HepG2 (cell line): ENCODE results near the gene GRAMD4. TPM values are rescaled to one million over a fixed set of nuclear protein-coding genes. Genes with fewer than 3 reads are reported as not detected.

ENCODE experiments used
- AKAP8 ChIP-seq: sonication (generic); formaldehyde crosslinking; IDR thresholded peaks from 2 replicates; pipeline ENCODE4 v1.5.1; 2020; ENCODE audit warnings: mild to moderate bottlenecking, missing genetic modification reagents
- HHEX ChIP-seq: IDR thresholded peaks from 2 replicates; pipeline ENCODE4 v1.6.1; 2016; ENCODE audit warnings: control low read depth
- NFAT5 ChIP-seq: sonication (generic); formaldehyde crosslinking; IDR thresholded peaks from 2 replicates; pipeline ENCODE4 v1.4.0; 2020; ENCODE audit warnings: missing genetic modification reagents
- PITX1 ChIP-seq: sonication (generic); formaldehyde crosslinking; IDR thresholded peaks from 2 replicates; pipeline ENCODE4 v1.5.1; 2020; ENCODE audit warnings: mild to moderate bottlenecking, missing genetic modification reagents
- PLRG1 ChIP-seq: fragments of 450-650 bp; conservative IDR thresholded peaks from 2 replicates; pipeline ENCODE4 v1.6.1; 2016
- RFXANK ChIP-seq: IDR thresholded peaks from 2 replicates; pipeline ENCODE4 v1.6.1; 2016
- SALL1 ChIP-seq: sonication (generic); formaldehyde crosslinking; IDR thresholded peaks from 2 replicates; pipeline ENCODE4 v1.8.0; 2022; ENCODE audit warnings: mild to moderate bottlenecking, missing genetic modification reagents
- SOX6 ChIP-seq, 2 experiments: fragments of 450-650 bp in 1 of 2; sonication (generic) in 1 of 2; formaldehyde crosslinking in 1 of 2; IDR thresholded peaks; 2 replicates each; pipeline versions ENCODE4 v1.4.0 to v1.6.1; 2017 to 2020; ENCODE audit warnings: antibody characterized with exemption in 1 of 2, mild to moderate bottlenecking in 1 of 2, missing genetic modification reagents in 1 of 2
- SRF ChIP-seq: IDR thresholded peaks from 2 replicates; pipeline ENCODE4 v1.6.1; 2011; ENCODE audit warnings: mild to moderate bottlenecking, low read depth, low read length, moderate library complexity
- STAT5B ChIP-seq: sonication (generic); formaldehyde crosslinking; IDR thresholded peaks from 2 replicates; pipeline ENCODE4 v1.4.0; 2020; ENCODE audit warnings: missing genetic modification reagents
- TRIM24 ChIP-seq: sonication (generic); formaldehyde crosslinking; IDR thresholded peaks from 2 replicates; pipeline ENCODE4 v1.8.0; 2022; ENCODE audit warnings: mild to moderate bottlenecking, missing genetic modification reagents
- ZNF138 ChIP-seq: sonication (generic); formaldehyde crosslinking; IDR thresholded peaks from 2 replicates; pipeline ENCODE4 v1.5.0; 2020; ENCODE audit warnings: mild to moderate bottlenecking, low read depth, missing genetic modification reagents
- ZNF256 ChIP-seq: sonication (generic); formaldehyde crosslinking; conservative IDR thresholded peaks from 2 replicates; pipeline ENCODE4 v1.4.0; 2020; ENCODE audit warnings: missing genetic modification reagents
- ZNF263 ChIP-seq: sonication (generic); formaldehyde crosslinking; IDR thresholded peaks from 2 replicates; pipeline ENCODE4 v1.4.0; 2020; ENCODE audit warnings: missing genetic modification reagents
- ZNF703 ChIP-seq: sonication (generic); formaldehyde crosslinking; IDR thresholded peaks from 2 replicates; pipeline ENCODE4 v1.5.1; 2020; ENCODE audit warnings: missing genetic modification reagents, mild to moderate bottlenecking, moderate library complexity, borderline replicate concordance
- ZNF713 ChIP-seq: sonication (generic); formaldehyde crosslinking; IDR thresholded peaks from 2 replicates; pipeline ENCODE4 v1.4.0; 2020; ENCODE audit warnings: mild to moderate bottlenecking, missing genetic modification reagents
- polyA plus RNA-seq, 8 experiments: library from polyadenylated mRNA; depleted of rRNA in 3 of 8; stranded (reverse) in 7 of 8; unstranded in 1 of 8; fragments of >200 nt; fragmentation: Illumina TruSeq in 4 of 8; extraction: Trizol in 4 of 8; gene quantifications; 2 replicates each; pipeline versions ENCODE4 v1.2.1 to v1.2.3, GENCODE V29; 2011 to 2016; ENCODE audit warnings: low read depth in 4 of 8, missing spikeins in 1 of 8, mixed read lengths in 1 of 8; ENCODE audit not compliant: insufficient read depth in 1 of 8
- total RNA-seq, 5 experiments: library from RNA; depleted of rRNA; stranded (reverse); fragments of >200 nt; fragmentation: Illumina TruSeq; extraction: Trizol; gene quantifications; 2 replicates each; pipeline ENCODE4 v1.2.3, GENCODE V29; 2016; ENCODE audit warnings: low read depth in 1 of 5
- TF ChIP-seq, protein P1 (sequence below): sonication (generic); formaldehyde crosslinking; IDR thresholded peaks from 2 replicates; pipeline ENCODE4 v1.4.0; 2020; ENCODE audit warnings: missing genetic modification reagents
- TF ChIP-seq, protein P2 (sequence below): sonication (generic); formaldehyde crosslinking; IDR thresholded peaks from 2 replicates; pipeline ENCODE4 v1.8.0; 2022; ENCODE audit warnings: low read depth, missing genetic modification reagents
- TF ChIP-seq, protein P3 (sequence below): sonication (generic); formaldehyde crosslinking; IDR thresholded peaks from 2 replicates; pipeline ENCODE4 v1.5.1; 2020; ENCODE audit warnings: mild to moderate bottlenecking, missing genetic modification reagents, moderate library complexity
- TF ChIP-seq, protein P4 (sequence below): sonication (generic); formaldehyde crosslinking; IDR thresholded peaks from 2 replicates; pipeline ENCODE4 v1.4.0; 2020; ENCODE audit warnings: missing genetic modification reagents

The GRAMD4 gene
- total and polyA plus RNA-seq, 2 of the 13 experiments (the other 11 are each of a cell fraction or from before 2014, with no cell fraction given) = 15.2 to 15.7 TPM

- TF ChIP-seq, protein P1, sequence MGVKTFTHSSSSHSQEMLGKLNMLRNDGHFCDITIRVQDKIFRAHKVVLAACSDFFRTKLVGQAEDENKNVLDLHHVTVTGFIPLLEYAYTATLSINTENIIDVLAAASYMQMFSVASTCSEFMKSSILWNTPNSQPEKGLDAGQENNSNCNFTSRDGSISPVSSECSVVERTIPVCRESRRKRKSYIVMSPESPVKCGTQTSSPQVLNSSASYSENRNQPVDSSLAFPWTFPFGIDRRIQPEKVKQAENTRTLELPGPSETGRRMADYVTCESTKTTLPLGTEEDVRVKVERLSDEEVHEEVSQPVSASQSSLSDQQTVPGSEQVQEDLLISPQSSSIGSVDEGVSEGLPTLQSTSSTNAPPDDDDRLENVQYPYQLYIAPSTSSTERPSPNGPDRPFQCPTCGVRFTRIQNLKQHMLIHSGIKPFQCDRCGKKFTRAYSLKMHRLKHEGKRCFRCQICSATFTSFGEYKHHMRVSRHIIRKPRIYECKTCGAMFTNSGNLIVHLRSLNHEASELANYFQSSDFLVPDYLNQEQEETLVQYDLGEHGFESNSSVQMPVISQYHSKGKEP (CRISPR knock-in tag) = no peak
- no peak for TF ChIP-seq TRIM24
- no peak for TF ChIP-seq RFXANK (CRISPR knock-in tag)
- TF ChIP-seq ZNF256 (CRISPR knock-in tag) = no peak
- peak; percentile 78 for TF ChIP-seq PITX1 (CRISPR knock-in tag)
- TF ChIP-seq STAT5B (CRISPR knock-in tag) = peak; percentile 59; the same call in 1 of the 2 replicates
- TF ChIP-seq SALL1 (CRISPR knock-in tag) = peak; percentile 58
- no peak for TF ChIP-seq ZNF713
- no peak for TF ChIP-seq PLRG1
- no peak for TF ChIP-seq NFAT5 (CRISPR knock-in tag)
- TF ChIP-seq SOX6 (IDR thresholded peaks at IDR 0.05) = no peak
- TF ChIP-seq SOX6 (CRISPR knock-in tag; IDR thresholded peaks at IDR 0.05) = peak; percentile 96
- TF ChIP-seq ZNF263 = no peak
- no peak for TF ChIP-seq ZNF138 (CRISPR knock-in tag)
- no peak for TF ChIP-seq SRF
- TF ChIP-seq, protein P2, sequence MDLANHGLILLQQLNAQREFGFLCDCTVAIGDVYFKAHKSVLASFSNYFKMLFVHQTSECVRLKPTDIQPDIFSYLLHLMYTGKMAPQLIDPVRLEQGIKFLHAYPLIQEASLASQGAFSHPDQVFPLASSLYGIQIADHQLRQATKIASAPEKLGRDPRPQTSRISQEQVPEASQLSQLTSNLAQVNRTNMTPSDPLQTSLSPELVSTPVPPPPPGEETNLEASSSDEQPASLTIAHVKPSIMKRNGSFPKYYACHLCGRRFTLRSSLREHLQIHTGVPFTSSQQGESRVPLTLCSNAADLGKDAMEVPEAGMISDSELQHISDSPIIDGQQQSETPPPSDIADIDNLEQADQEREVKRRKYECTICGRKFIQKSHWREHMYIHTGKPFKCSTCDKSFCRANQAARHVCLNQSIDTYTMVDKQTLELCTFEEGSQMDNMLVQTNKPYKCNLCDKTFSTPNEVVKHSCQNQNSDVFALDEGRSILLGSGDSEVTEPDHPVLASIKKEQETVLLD (CRISPR knock-in tag) = no peak
- no peak for TF ChIP-seq ZNF703 (CRISPR knock-in tag)
- TF ChIP-seq, protein P3, sequence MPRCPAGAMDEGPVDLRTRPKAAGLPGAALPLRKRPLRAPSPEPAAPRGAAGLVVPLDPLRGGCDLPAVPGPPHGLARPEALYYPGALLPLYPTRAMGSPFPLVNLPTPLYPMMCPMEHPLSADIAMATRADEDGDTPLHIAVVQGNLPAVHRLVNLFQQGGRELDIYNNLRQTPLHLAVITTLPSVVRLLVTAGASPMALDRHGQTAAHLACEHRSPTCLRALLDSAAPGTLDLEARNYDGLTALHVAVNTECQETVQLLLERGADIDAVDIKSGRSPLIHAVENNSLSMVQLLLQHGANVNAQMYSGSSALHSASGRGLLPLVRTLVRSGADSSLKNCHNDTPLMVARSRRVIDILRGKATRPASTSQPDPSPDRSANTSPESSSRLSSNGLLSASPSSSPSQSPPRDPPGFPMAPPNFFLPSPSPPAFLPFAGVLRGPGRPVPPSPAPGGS (CRISPR knock-in tag) = no peak
- TF ChIP-seq, protein P4, sequence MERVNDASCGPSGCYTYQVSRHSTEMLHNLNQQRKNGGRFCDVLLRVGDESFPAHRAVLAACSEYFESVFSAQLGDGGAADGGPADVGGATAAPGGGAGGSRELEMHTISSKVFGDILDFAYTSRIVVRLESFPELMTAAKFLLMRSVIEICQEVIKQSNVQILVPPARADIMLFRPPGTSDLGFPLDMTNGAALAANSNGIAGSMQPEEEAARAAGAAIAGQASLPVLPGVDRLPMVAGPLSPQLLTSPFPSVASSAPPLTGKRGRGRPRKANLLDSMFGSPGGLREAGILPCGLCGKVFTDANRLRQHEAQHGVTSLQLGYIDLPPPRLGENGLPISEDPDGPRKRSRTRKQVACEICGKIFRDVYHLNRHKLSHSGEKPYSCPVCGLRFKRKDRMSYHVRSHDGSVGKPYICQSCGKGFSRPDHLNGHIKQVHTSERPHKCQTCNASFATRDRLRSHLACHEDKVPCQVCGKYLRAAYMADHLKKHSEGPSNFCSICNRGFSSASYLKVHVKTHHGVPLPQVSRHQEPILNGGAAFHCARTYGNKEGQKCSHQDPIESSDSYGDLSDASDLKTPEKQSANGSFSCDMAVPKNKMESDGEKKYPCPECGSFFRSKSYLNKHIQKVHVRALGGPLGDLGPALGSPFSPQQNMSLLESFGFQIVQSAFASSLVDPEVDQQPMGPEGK = peak; percentile 67
- peak; percentile 31; the same call in 1 of the 2 replicates for TF ChIP-seq HHEX (CRISPR knock-in tag)
- TF ChIP-seq AKAP8 (CRISPR knock-in tag) = no peak
Measured at GRCh38 chr22:46609175-46609690, 11.0 kb upstream of the GRAMD4 start (continued).
